Mesenchymal stem cell (in vitro differentiated cells and primary cell): ENCODE results near the gene PRSS53.
A peak's percentile ranks its signal among the peaks of the same experiment; 100 is the strongest.

ENCODE experiments used
- DNase-seq: peaks from one replicate; pipeline ENCODE4 v3.0.0-alpha.2; 2013
- H2AFZ ChIP-seq: one replicate; pipeline ENCODE4 v1.6.1; 2013; ENCODE audit warnings: low read depth, mild to moderate bottlenecking, control low read depth, inconsistent platforms, low read length, moderate library complexity
- H2AK5ac ChIP-seq: 2 replicates; pipeline ENCODE4 v1.6.1; 2013; ENCODE audit warnings: low read length, moderate library complexity, mild to moderate bottlenecking, inconsistent platforms; ENCODE audit not compliant: severe bottlenecking
- H2BK120ac ChIP-seq: one replicate; pipeline ENCODE4 v1.6.1; 2013; ENCODE audit warnings: low read depth, mild to moderate bottlenecking, inconsistent platforms, low read length, moderate library complexity
- H2BK12ac ChIP-seq, 2 experiments: one replicate each; pipeline ENCODE4 v1.6.1; 2013; ENCODE audit warnings: inconsistent platforms in 2 of 2, low read length in 2 of 2, mild to moderate bottlenecking in 2 of 2, moderate library complexity in 2 of 2, control low read depth in 1 of 2
- H2BK15ac ChIP-seq: one replicate; pipeline ENCODE4 v1.6.1; 2013; ENCODE audit warnings: mild to moderate bottlenecking, low read depth, inconsistent platforms; ENCODE audit not compliant: poor library complexity, severe bottlenecking
- H2BK5ac ChIP-seq: 2 replicates; pipeline ENCODE4 v1.6.1; 2013; ENCODE audit warnings: low read depth, mild to moderate bottlenecking, low read length, control low read depth, inconsistent platforms; ENCODE audit not compliant: poor library complexity, severe bottlenecking
- H3K14ac ChIP-seq, 2 experiments: one replicate each; pipeline ENCODE4 v1.6.1; 2013; ENCODE audit warnings: inconsistent platforms in 2 of 2, low read length in 2 of 2, control low read depth in 1 of 2, mild to moderate bottlenecking in 1 of 2, moderate library complexity in 1 of 2
- H3K18ac ChIP-seq, 2 experiments: one replicate each; pipeline ENCODE4 v1.6.1; 2013; ENCODE audit warnings: inconsistent platforms in 2 of 2, low read length in 2 of 2, control low read depth in 1 of 2, low read depth in 1 of 2, mild to moderate bottlenecking in 1 of 2
- H3K23ac ChIP-seq, 2 experiments: one replicate each; pipeline ENCODE4 v1.6.1; 2013; ENCODE audit warnings: inconsistent platforms in 2 of 2, low read length in 2 of 2, mild to moderate bottlenecking in 2 of 2, moderate library complexity in 2 of 2, control low read depth in 1 of 2
- H3K27ac ChIP-seq: 2 replicates; pipeline ENCODE4 v1.5.1; 2013; ENCODE audit warnings: mild to moderate bottlenecking, moderate library complexity, low read length, control low read depth, inconsistent platforms; ENCODE audit not compliant: poor library complexity, severe bottlenecking
- H3K27me3 ChIP-seq, 2 experiments: 2 replicates each; pipeline versions ENCODE4 v1.6.1 to v1.7.0; 2013; ENCODE audit warnings: low read length in 2 of 2, mild to moderate bottlenecking in 2 of 2, moderate library complexity in 2 of 2, control low read depth in 1 of 2, inconsistent platforms in 1 of 2; ENCODE audit not compliant: control insufficient read depth in 1 of 2, insufficient read depth in 1 of 2
- H3K36me3 ChIP-seq, 2 experiments: 2 replicates each; pipeline versions ENCODE4 v1.6.1 to v1.7.0; 2013; ENCODE audit warnings: low read length in 2 of 2, control low read depth in 1 of 2, inconsistent platforms in 1 of 2, low read depth in 1 of 2, mild to moderate bottlenecking in 1 of 2; ENCODE audit not compliant: insufficient read depth in 2 of 2, control insufficient read depth in 1 of 2
- H3K4ac ChIP-seq, 2 experiments: one replicate each; pipeline ENCODE4 v1.6.1; 2013; ENCODE audit warnings: inconsistent platforms in 2 of 2, low read length in 2 of 2, mild to moderate bottlenecking in 2 of 2, moderate library complexity in 2 of 2, control low read depth in 1 of 2, low read depth in 1 of 2
- H3K4me1 ChIP-seq: 2 replicates; pipeline ENCODE4 v1.6.1; 2013; ENCODE audit warnings: low read depth, low read length, control low read depth; ENCODE audit not compliant: control insufficient read depth, insufficient read depth
- H3K4me2 ChIP-seq: 2 replicates; pipeline ENCODE4 v1.6.1; 2013; ENCODE audit warnings: low read length, mild to moderate bottlenecking, inconsistent platforms; ENCODE audit not compliant: poor library complexity, severe bottlenecking
- H3K4me3 ChIP-seq, 2 experiments: 2 replicates each; pipeline versions ENCODE4 v1.5.1 to v1.7.0; 2013; ENCODE audit warnings: low read length in 2 of 2, mild to moderate bottlenecking in 2 of 2, control low read depth in 1 of 2, low read depth in 1 of 2; ENCODE audit not compliant: insufficient read depth in 1 of 2
- H3K79me1 ChIP-seq: replicated peaks from 2 replicates; pipeline ENCODE4 v1.6.1; 2013; ENCODE audit warnings: mild to moderate bottlenecking, control low read depth, low read length, inconsistent platforms; ENCODE audit not compliant: poor library complexity, severe bottlenecking
- H3K9ac ChIP-seq: 2 replicates; pipeline ENCODE4 v1.7.0; 2013; ENCODE audit warnings: mild to moderate bottlenecking, low read length, moderate library complexity
- H3K9me3 ChIP-seq: 2 replicates; pipeline ENCODE4 v1.7.0; 2013; ENCODE audit warnings: mild to moderate bottlenecking, low read length; ENCODE audit not compliant: control insufficient read depth
- H4K8ac ChIP-seq: one replicate; pipeline ENCODE4 v1.6.1; 2013; ENCODE audit warnings: inconsistent platforms, mild to moderate bottlenecking, low read length, moderate library complexity
- H4K91ac ChIP-seq: one replicate; pipeline ENCODE4 v1.6.1; 2013; ENCODE audit warnings: mild to moderate bottlenecking, low read length, inconsistent platforms
- WGBS: methylation state at CpG from one replicate; pipeline ENCODE4 v1.1.7; 2013; ENCODE audit warnings: mixed read lengths; 5-methylcytosine and 5-hydroxymethylcytosine counted together

Gene PRSS53

GRCh38 chr16:31099860-31100638, 11.3 kb upstream of the PRSS53 start:
- no peak overlapping the region for H3K9ac ChIP-seq
- H3K27me3 ChIP-seq = no peaks in the 10 kb centered on the region
- peak overlapping the region in 1 of 2 experiments; percentile 33 for H2BK12ac ChIP-seq
- no peak overlapping the region for H2AFZ ChIP-seq
- peak; percentile 63 for DNase-seq
- no peak overlapping the region for H4K91ac ChIP-seq
- H2BK15ac ChIP-seq = no peak overlapping the region
- 41% methylated on average over 4 of the region's 4 CpGs for WGBS
- H3K23ac ChIP-seq = no peak overlapping the region
- H3K18ac ChIP-seq = no peak overlapping the region
- no peaks in the 10 kb centered on the region for H3K36me3 ChIP-seq
- no peaks in the 10 kb centered on the region for H3K79me1 ChIP-seq
- no peak overlapping the region for H3K4ac ChIP-seq
- no peak overlapping the region for H2BK120ac ChIP-seq
- no peak overlapping the region for H2BK5ac ChIP-seq
- H3K14ac ChIP-seq = no peak overlapping the region
- no peak overlapping the region for H3K4me3 ChIP-seq
- peak overlapping the region; percentile 69 for H4K8ac ChIP-seq
- H3K9me3 ChIP-seq = peaks cover 2% of the 10 kb centered on the region
- no peak overlapping the region for H2AK5ac ChIP-seq
- no peak overlapping the region for H3K27ac ChIP-seq
- no peak overlapping the region for H3K4me2 ChIP-seq
- peaks cover 2% of the 10 kb centered on the region for H3K4me1 ChIP-seq

- Histone ChIP-seq H3K9me3 (no peaks in the 10 kb centered on the region), H4K8ac (peak within 1 kb of the TSS; percentile 81)
Measured at GRCh38 chr16:31094424-31095120, 5.8 kb upstream of the PRSS53 start, which contains the start of gene VKORC1. TSS of gene VKORC1 (minus strand) at chr16:31094797. CDS start at chr16:31094729, 68 bp downstream.

GRCh38 chr16:31094088-31094423, 5.3 kb upstream of the PRSS53 start:
- H3K18ac ChIP-seq = peak overlapping the region in 1 of 2 experiments; percentile 54
- no peaks in the 10 kb centered on the region for H3K9me3 ChIP-seq
- peak overlapping the region; percentile 81 for H4K8ac ChIP-seq
- DNase-seq = no peak
- H3K4me2 ChIP-seq = peak overlapping the region; percentile 68
- H3K27ac ChIP-seq = peak overlapping the region; percentile 63
- peak overlapping the region in 1 of 2 experiments; percentile 15 for H2BK12ac ChIP-seq
- peak overlapping the region; percentile 5 to 29 for H3K4ac ChIP-seq
- H3K79me1 ChIP-seq = peaks cover 9% of the 10 kb centered on the region
- H3K23ac ChIP-seq = peak overlapping the region in 1 of 2 experiments; percentile 6
- no peak overlapping the region for H2BK120ac ChIP-seq
- H2BK15ac ChIP-seq = no peak overlapping the region
- peak overlapping the region; percentile 97 for H2AFZ ChIP-seq
- H4K91ac ChIP-seq = peak overlapping the region; percentile 82
- under 1% methylated on average over 20 of the region's 20 CpGs for WGBS
- H3K9ac ChIP-seq = peak overlapping the region; percentile 97
- no peak overlapping the region for H2BK5ac ChIP-seq
- peak overlapping the region; percentile 92 to 100 for H3K4me3 ChIP-seq
- H3K4me1 ChIP-seq = peaks cover 25% of the 10 kb centered on the region
- H3K14ac ChIP-seq = peak overlapping the region in 1 of 2 experiments; percentile 98
- H3K36me3 ChIP-seq = peaks cover 21 to 27% of the 10 kb centered on the region in 2 experiments
- no peaks in the 10 kb centered on the region for H3K27me3 ChIP-seq
- H2AK5ac ChIP-seq = no peak overlapping the region

More at GRCh38 chr16:31094424-31095120, 5.8 kb upstream of the PRSS53 start, which contains the start of gene VKORC1:
- H3K4me3 ChIP-seq = peak within 1 kb of the TSS; percentile 92 to 100
- peak within 1 kb of the TSS; percentile 77 to 91 for H3K18ac ChIP-seq
- H2AK5ac ChIP-seq = no peak within 1 kb of the TSS
- no peak within 1 kb of the TSS for H2BK15ac ChIP-seq
- H3K79me1 ChIP-seq = peaks cover 6% of the 10 kb centered on the region
- H2BK12ac ChIP-seq = peak within 1 kb of the TSS; percentile 15 to 75
- H3K14ac ChIP-seq = peak within 1 kb of the TSS in 1 of 2 experiments; percentile 98
- peaks cover 17 to 22% of the 10 kb centered on the region in 2 experiments for H3K36me3 ChIP-seq
- H4K91ac ChIP-seq = peak within 1 kb of the TSS; percentile 82
- WGBS = under 1% methylated on average over 67 of the region's 69 CpGs
- H2BK5ac ChIP-seq = no peak within 1 kb of the TSS
- H3K4ac ChIP-seq = peak within 1 kb of the TSS; percentile 5 to 29
- H2BK120ac ChIP-seq = no peak within 1 kb of the TSS
- DNase-seq = peak; percentile 98
- peak within 1 kb of the TSS; percentile 68 for H3K4me2 ChIP-seq
- H2AFZ ChIP-seq = peak within 1 kb of the TSS; percentile 97
- peak within 1 kb of the TSS; percentile 48 to 49 for H3K23ac ChIP-seq
- H3K27ac ChIP-seq = peak within 1 kb of the TSS; percentile 63
- H3K27me3 ChIP-seq = no peaks in the 10 kb centered on the region
- H3K4me1 ChIP-seq = peaks cover 25% of the 10 kb centered on the region
- H3K9ac ChIP-seq = peak within 1 kb of the TSS; percentile 97
